SH-SY5Y (cell line): Measurements from ENCODE around the gene TRPV5.

Source experiments
- GATA2 ChIP-seq: IDR thresholded peaks from 2 replicates; pipeline ENCODE4 v1.6.1; 2011; ENCODE audit warnings: mild to moderate bottlenecking, low read depth, low read length
- GATA3 ChIP-seq: IDR thresholded peaks from 2 replicates; pipeline ENCODE4 v1.6.1; 2011; ENCODE audit warnings: low read depth, mild to moderate bottlenecking, low read length, moderate library complexity

DNA sequence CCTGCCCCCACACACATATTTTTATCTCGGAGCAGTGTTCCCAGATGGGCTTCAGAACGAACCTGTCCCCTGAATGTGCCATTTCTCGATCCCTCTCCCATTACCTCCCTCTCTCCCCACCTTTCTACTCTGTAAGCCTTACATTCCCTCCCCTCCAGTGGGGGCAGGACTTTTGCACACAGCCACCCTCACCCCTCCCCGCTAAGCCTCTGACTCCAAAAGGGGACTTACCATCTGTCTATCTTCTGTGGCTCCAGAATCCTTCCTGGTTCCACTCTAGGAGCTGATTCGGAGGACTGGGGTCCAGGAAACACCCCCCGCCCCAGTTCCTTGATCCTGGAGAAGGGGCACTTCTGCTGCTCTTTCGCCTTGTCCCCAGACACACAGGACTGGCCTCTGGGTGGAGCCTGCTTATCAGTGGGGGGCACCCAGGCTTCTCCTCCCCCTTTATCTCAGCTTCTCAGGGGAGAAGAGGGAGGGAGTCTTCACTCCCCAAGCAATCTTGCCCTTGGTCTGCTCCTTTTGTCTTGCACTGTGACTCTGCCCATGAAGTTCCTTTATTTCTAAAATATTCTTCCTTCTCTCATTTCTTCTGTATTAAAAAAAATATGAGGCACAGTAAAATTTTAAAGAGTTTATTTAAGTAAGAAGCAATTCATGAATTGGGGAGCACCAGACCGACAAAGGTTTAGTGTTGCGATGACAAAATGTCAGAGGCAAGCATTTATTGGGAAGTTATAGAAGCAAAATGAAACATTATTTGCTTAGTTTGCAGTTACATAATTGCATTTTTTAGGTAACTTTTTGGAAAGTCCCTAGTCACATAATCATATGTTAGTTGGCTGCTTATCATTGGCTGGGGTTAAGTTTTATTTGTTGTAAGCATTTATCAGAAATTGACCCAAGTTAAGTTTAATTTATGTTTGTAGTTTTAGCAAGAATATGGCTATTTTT lies 28.7 kb upstream of the TRPV5 start, which contains the start of gene KEL:
- TF ChIP-seq GATA3, result no peak
- no peak for TF ChIP-seq GATA2
